ENCODE measurements around the gene KIF5C.

KIF5C gene

DNA sequence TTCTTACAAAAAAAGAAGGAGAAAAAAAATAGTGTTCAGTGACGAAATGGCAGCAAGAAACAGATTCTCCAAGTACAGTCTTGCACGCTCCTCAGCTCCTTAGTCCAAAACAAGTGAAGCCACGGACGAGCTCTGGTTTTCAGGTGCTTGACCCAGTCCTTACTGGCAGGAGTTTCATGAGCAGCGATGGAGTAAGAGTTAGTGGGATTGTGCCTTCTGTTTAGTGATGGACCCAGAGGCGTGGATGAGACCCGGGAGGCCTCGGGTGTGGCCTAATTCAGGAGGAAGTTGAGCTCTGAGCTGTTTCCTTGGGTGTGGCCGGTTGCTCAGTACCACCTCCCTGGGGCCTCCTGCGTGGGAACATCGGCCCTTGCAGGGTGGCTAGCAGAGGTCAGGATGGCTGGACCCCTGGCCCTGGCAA, 52.0 kb downstream of the KIF5C start:
- Mint-ChIP-seq H3K27ac (peak overlapping the region; percentile 21 to 81 (median 76)), H3K4me1 (peaks cover 34% of the 10 kb centered on the region), H3K9me3 (no peaks in the 10 kb centered on the region), H3K4me3 (peak overlapping the region in 1 of 3 experiments; percentile 35), H3K27me3 (ENCODE audit: low read depth) (peaks cover 4% of the 10 kb centered on the region), H3K36me3 (ENCODE audit: low read depth) (no peaks in the 10 kb centered on the region)
- no peak for TF ChIP-seq CTCF (IDR thresholded peaks at IDR 0.05; ENCODE audit: unreplicated experiment in 3 of 3)

DNA sequence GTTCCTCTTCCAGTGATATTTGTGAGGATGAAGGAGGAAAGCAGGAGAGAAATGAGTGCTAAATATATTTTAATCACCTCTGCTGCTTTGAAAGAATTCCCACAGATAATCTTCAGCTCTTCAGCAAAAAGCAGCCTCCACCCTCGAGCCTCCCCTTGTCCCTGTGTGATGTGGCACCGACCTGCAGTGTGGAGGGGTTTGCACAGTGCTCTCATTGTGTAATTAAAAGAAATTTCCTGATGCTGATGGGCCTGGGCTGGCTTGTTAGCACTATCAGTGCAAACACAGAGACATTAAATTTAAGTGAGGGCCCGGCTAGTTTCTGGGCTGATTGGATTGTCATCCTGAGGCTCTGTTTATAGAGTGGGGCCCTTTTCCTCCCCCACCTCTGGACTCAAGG, 53.4 kb downstream of the KIF5C start:
- no peaks in the 10 kb centered on the region for H3K9me3 Mint-ChIP-seq
- H3K27ac Mint-ChIP-seq: peak overlapping the region in 1 of 3 experiments; percentile 68
- H3K4me3 Mint-ChIP-seq: no peak overlapping the region
- no peak for TF ChIP-seq CTCF (IDR thresholded peaks at IDR 0.05; ENCODE audit: unreplicated experiment in 3 of 3)
- no peaks in the 10 kb centered on the region for H3K36me3 Mint-ChIP-seq (ENCODE audit: low read depth)
- H3K4me1 Mint-ChIP-seq: peaks cover 34% of the 10 kb centered on the region
- peaks cover 4% of the 10 kb centered on the region for H3K27me3 Mint-ChIP-seq (ENCODE audit: low read depth)

- Mint-ChIP-seq H3K4me1 (peaks cover 34% of the 10 kb centered on the region), H3K4me3 (no peak overlapping the region), H3K36me3 (ENCODE audit: low read depth) (no peaks in the 10 kb centered on the region), H3K9me3 (no peaks in the 10 kb centered on the region), H3K27ac (peak overlapping the region in 1 of 3 experiments; percentile 64), H3K27me3 (ENCODE audit: low read depth) (peaks cover 4% of the 10 kb centered on the region)
- TF ChIP-seq CTCF (IDR thresholded peaks at IDR 0.05; ENCODE audit: unreplicated experiment in 3 of 3): no peak
These were observed 55.2 kb downstream of the KIF5C start for GRCh38 chr2:148930046-148930775.

DNA sequence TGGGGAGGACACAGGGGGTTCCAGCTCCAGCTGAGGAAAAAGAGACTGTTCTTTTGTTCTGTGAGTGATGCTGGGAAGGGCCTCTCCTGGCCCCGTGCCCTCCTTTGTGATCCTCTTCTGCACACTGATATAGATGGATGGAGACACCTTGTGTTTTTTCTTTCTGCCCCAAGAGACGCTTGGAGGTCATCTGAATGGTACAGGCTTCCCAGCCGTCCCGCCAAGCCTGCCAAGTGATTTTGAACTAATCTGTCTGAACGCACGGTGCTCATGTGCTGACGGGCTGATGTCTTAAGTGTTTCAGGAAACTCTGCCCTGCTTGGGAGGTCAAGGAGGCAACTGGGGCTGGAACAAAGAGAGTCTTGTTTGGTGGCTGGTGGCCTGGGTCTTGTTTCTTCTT, 57.5 kb downstream of the KIF5C start:
- no peak for TF ChIP-seq CTCF (IDR thresholded peaks at IDR 0.05; ENCODE audit: unreplicated experiment in 3 of 3)
- no peaks in the 10 kb centered on the region for H3K36me3 Mint-ChIP-seq (ENCODE audit: low read depth)
- peaks cover 23% of the 10 kb centered on the region for H3K4me1 Mint-ChIP-seq
- no peaks in the 10 kb centered on the region for H3K9me3 Mint-ChIP-seq
- H3K27ac Mint-ChIP-seq: no peak overlapping the region
- H3K4me3 Mint-ChIP-seq: no peak overlapping the region
- no peaks in the 10 kb centered on the region for H3K27me3 Mint-ChIP-seq (ENCODE audit: low read depth)

GRCh38 chr2:148933456-148933855, 58.4 kb downstream of the KIF5C start:
- Mint-ChIP-seq H3K4me1 (peaks cover 15% of the 10 kb centered on the region), H3K27ac (no peak overlapping the region), H3K9me3 (no peaks in the 10 kb centered on the region), H3K36me3 (ENCODE audit: low read depth) (no peaks in the 10 kb centered on the region), H3K27me3 (ENCODE audit: low read depth) (no peaks in the 10 kb centered on the region), H3K4me3 (no peak overlapping the region)
- no peak for TF ChIP-seq CTCF (IDR thresholded peaks at IDR 0.05; ENCODE audit: unreplicated experiment in 3 of 3)

DNA sequence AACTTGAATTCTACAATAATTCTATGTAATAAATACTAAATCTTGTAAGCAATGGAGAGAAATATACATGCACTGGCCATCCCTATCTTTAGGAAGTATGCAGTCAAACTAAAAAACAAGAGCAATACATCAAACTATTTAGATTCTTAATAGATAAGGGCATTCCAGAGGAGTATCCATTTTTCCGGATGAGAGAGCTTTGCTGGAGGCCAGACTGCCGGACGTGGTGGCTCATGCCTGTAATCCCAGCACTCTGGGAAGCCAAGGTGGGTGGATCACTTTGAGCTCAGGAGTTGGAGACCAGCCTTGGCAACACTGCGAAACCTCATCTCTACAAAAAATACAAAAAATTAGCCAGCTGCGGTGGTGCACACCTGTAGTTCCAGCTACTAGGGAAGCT, 60.8 kb downstream of the KIF5C start:
- Mint-ChIP-seq H3K27me3 (ENCODE audit: low read depth) (peaks cover 4% of the 10 kb centered on the region), H3K4me1 (peaks cover 2% of the 10 kb centered on the region), H3K36me3 (ENCODE audit: low read depth) (no peaks in the 10 kb centered on the region), H3K27ac (no peak overlapping the region), H3K4me3 (no peak overlapping the region), H3K9me3 (no peaks in the 10 kb centered on the region)
- no peak for TF ChIP-seq CTCF (IDR thresholded peaks at IDR 0.05; ENCODE audit: unreplicated experiment in 3 of 3)

All from nephron (organoid).